Measurements from ENCODE around the gene SLC12A7.

Gene SLC12A7

DNA sequence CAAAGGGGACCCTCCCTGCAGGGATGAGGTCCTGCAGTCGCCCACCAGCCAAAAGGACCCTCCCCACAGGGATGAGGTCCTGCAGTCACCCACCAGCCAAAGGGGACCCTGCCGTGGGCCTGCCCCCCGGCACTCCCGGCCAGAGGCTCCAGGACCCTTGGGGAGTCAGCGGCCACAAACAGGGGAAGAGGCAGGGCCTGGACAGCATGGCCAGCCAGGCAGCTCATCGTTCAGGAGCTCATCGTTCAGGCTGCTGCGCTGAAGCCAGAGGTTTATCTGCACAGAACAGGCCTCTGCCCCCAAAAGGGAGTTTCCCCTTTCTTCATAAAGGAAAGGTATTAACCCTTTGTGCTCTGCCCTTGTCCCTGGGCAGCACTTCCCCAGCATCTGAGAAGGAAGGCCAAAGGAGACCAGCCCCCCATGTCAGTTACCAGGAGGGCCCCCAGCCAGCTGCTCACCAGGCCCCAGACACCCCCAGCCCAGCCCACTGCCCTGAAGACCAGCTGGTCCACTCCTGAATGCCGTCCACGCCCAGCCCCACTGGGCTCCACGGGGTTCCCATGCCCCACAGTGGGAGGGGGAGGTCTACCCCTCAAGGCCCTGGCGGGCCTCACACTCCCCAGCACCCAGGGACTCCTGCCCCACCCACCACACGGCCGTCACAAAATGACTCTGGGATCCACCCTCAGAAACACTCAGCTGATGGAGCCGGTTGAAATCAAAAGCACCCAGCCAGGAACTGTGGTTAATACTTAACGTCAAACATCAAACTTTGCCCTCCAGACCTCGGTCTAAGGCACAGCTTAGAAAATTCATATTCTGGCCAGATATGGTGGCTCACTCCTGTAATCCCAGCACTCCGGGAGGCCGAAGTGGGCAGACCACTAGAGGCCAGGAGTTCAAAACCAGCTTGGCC, 6.3 kb downstream of the SLC12A7 start:
- DNase-seq (ENCODE audit: low read depth): no peak
- TF ChIP-seq, protein P1, sequence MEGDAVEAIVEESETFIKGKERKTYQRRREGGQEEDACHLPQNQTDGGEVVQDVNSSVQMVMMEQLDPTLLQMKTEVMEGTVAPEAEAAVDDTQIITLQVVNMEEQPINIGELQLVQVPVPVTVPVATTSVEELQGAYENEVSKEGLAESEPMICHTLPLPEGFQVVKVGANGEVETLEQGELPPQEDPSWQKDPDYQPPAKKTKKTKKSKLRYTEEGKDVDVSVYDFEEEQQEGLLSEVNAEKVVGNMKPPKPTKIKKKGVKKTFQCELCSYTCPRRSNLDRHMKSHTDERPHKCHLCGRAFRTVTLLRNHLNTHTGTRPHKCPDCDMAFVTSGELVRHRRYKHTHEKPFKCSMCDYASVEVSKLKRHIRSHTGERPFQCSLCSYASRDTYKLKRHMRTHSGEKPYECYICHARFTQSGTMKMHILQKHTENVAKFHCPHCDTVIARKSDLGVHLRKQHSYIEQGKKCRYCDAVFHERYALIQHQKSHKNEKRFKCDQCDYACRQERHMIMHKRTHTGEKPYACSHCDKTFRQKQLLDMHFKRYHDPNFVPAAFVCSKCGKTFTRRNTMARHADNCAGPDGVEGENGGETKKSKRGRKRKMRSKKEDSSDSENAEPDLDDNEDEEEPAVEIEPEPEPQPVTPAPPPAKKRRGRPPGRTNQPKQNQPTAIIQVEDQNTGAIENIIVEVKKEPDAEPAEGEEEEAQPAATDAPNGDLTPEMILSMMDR (IDR thresholded peaks at IDR 0.05; ENCODE audit: insufficient read depth, low read depth, low read length, missing control alignments): no peak
- H3K4me3 ChIP-seq (ENCODE audit: low read length): no peak overlapping the region

DNA sequence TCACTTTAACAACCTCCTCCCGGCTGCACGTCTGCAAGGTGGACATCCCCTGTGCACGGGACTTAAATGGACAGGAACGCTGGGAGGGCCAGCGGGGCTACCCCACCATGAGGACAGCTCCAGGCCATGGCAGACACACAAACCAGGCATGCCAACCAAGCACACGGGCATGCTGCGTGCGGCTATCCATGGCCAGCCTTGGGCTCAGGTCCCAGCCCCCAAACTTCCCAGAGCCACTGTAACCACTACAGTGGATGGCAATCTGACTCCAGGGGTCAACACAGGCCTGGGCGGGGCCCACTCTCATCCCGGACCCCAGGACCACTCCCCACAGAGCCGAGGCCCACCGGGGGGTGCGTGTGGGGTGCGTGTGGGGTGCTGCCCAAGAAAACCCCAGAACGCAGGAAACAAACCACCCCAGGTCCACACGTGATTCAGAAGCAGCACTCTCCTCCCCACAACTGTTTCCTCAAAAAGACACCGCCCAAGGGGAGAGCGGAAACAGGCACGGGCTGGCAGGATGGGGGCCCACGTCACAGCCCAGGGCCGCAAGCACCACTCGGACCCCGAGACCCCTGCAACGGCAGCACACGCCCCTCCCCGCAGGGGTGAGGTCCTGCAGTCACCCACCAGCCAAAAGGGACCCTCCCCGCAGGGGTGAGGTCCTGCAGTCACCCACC, 7.4 kb downstream of the SLC12A7 start:
- H3K4me3 ChIP-seq (ENCODE audit: low read length): no peak overlapping the region
- no peak for DNase-seq (ENCODE audit: low read depth)

DNA sequence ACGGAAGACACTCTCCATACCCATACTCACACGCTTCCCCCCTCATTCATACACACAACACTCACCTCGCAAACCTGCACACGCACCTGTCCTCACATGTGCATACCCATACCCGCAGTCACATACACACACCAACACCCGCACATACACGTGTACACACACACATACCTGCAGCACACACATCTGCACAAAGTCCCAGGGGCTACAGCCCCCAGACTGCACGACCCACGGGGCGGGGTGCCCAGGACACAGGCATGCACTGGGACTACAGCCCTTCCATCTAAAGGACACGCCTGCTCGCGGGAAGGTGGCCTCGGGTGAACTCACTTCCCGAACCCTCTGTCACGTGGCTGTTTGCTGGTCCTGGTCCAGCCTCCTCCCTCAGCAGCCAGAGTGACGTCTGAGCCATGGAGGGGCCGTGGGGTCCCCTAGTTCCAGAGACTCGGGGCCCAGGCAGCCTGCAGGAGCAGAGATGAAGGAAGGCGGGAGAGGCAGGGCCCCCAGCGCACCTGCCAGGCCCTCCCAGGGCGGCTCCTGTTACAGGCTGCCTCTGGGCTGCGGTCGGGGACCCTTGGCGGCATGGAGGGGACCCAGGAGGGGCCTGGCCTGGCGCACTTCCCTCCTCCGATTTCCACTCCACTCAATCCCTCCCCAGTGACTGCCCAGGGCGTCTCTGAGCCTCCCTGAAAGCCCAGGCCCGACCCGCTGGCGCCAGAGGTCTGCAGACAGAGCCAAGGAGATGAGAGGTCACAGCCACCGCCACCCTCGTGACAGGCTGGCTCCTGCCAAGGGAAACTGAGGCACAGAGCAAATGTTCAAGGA, 8.1 kb downstream of the SLC12A7 start:
- no peak overlapping the region for H3K4me3 ChIP-seq (ENCODE audit: low read length)
- TF ChIP-seq, protein P1 (IDR thresholded peaks at IDR 0.05; ENCODE audit: insufficient read depth, low read depth, low read length, missing control alignments): no peak
- no peak for DNase-seq (ENCODE audit: low read depth)

More for the DNA sequence above, 7.4 kb downstream of the SLC12A7 start:
- TF ChIP-seq, protein P1 (IDR thresholded peaks at IDR 0.05; ENCODE audit: insufficient read depth, low read depth, low read length, missing control alignments): no peak

DNA sequence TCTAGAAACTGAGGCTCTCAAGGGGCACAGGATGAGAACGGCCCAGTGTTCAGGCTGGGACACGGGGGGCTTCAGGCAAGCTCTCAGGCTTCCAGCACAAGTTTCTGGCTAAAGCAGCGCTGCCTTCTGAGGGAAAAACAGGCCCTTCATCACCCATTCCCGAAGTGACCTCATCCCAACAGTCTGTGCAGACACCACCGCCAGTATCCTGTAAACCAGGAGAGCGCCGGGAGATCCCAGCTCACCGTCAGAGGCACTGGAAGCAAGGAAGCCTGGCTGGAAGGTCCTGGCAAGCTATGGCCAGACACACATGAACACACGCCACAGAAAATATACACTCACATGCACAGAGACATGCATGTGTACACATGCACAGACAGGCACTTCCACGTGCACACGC, 8.8 kb downstream of the SLC12A7 start:
- TF ChIP-seq, protein P1 (IDR thresholded peaks at IDR 0.05; ENCODE audit: insufficient read depth, low read depth, low read length, missing control alignments): no peak
- DNase-seq (ENCODE audit: low read depth): no peak
- no peak overlapping the region for H3K4me3 ChIP-seq (ENCODE audit: low read length)

DNA sequence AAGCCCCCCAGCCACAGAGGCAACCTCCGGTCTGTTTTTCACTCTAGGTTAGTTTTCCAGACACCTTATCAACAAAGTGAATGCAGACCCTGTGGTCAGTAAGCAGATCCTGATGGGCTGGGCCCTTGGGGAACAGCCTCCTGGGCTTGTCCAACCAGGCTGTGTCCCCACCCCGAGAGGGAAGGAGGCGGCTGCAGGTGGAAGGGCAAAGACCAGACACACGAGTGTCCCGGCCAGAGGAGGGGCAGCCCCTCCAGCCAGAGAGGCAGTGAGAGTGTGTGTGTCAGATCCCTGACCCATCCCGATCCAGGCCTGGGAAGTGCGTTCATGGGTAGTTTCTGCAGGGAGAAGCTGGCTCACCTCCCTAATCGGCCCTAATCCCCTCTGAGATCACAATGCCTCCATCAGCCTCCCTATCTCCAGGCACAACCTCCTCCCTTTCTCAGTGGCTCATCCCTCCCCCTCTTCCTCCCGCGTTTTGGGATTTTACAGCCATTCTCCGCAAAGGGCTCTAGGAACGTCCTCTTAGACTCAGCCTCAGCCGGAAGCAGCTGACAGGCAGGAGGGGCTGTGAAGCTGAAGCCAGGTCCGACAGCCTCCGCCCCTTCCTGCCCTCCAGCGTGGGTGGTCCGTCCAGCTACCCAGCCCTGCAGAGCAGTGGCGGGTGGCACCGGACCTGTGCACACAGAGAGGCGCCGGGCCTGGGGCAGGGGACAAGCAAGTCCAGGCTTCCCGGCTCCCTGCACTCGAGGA, 9.7 kb downstream of the SLC12A7 start:
- no peak overlapping the region for H3K4me3 ChIP-seq (ENCODE audit: low read length)
- no peak for DNase-seq (ENCODE audit: low read depth)
- TF ChIP-seq, protein P1 (IDR thresholded peaks at IDR 0.05; ENCODE audit: insufficient read depth, low read depth, low read length, missing control alignments): no peak
